ENCODE measurements around the gene CACNA1B. TPM values are rescaled to one million over a fixed set of nuclear protein-coding genes. Genes with fewer than 3 reads are reported as not detected.
"Not testable (repeated sequence)": the region's sequence is repeated elsewhere in the genome, so short reads cannot be mapped to it uniquely, and the experiment has no call there.

The CACNA1B gene
- total RNA-seq, 1 experiment from 2014 or later: not detected

- no TSS peak for BruUV-seq (replicated peaks)
- H3K27me3 Mint-ChIP-seq (ENCODE audit: unreplicated experiment): peaks cover 43% of the 10 kb centered on the region
- H3K9me3 Mint-ChIP-seq (ENCODE audit: low read depth, unreplicated experiment): peaks cover 3% of the 10 kb centered on the region
- DNase-seq: no peak
- H3K27ac Mint-ChIP-seq (ENCODE audit: unreplicated experiment): no peak overlapping the region
- intact Hi-C loops (cut with micrococcal nuclease; ENCODE audit: unreplicated experiment): no loop called here
- H3K4me1 Mint-ChIP-seq (ENCODE audit: low read depth, unreplicated experiment): no peaks in the 10 kb centered on the region
- CTCF ChIA-PET: interaction anchor here (0.6 kb wide), 1 partner anchor 245 kb away, joined by 4 read pairs; no protein-coding TSS in a partner anchor
- H3K4me3 Mint-ChIP-seq (ENCODE audit: low read depth, unreplicated experiment): no peak overlapping the region
- TF ChIP-seq CTCF (IDR thresholded peaks at IDR 0.05; ENCODE audit: unreplicated experiment): no peak
- no peaks in the 10 kb centered on the region for H3K36me3 Mint-ChIP-seq (ENCODE audit: insufficient read depth, unreplicated experiment)
Observed at GRCh38 chr9:138103849-138104206, 226.2 kb downstream of the CACNA1B start.

DNA sequence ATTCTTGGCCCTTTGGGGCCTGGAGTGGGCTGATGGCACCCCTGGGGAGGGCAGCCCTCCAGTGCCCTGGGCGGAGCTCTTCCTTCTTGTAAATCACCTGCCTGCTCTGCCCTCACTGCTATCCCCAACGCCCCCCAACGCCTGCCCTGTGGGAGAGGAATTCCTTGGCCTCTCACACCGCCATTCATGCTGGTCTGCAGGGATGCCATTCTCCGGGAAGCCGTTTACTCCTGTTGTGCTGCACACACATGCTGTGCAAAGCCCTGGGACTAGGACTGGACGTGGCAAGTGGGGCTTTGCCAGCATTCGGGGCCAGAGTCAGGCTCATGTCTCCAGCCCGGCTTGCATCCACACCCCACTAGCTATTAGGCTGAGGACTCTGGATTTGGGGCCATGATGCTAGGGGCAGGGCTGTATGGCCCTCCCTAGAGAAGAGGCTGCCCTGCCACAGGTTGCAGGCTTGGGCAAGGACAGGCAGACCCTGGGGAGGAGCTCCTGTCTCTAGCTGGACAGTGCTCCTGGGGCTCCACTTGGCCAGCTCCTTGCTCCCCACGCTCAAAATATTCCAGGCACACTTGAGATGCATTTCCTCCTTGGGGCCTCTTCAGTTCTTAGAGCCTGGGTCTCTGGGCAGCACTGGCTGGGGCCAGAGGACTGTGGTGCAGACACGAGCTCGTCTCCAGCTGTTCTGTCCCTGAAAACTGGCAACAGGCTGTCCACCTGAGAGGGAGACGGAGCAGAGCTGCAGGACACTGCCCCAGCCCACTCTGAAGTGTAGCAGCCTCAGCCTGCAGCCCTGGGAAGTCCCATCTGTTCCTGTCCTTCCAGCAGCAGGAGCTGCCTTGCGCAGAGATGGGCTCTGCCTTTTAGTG is 226.9 kb downstream of the CACNA1B start:
- BruUV-seq (replicated peaks): no TSS peak
- no peak for TF ChIP-seq CTCF (IDR thresholded peaks at IDR 0.05; ENCODE audit: unreplicated experiment)
- intact Hi-C loops (cut with micrococcal nuclease; ENCODE audit: unreplicated experiment): no loop called here
- no peaks in the 10 kb centered on the region for H3K36me3 Mint-ChIP-seq (ENCODE audit: insufficient read depth, unreplicated experiment)
- no peak for DNase-seq
- H3K27ac Mint-ChIP-seq (ENCODE audit: unreplicated experiment): no peak overlapping the region
- peaks cover 3% of the 10 kb centered on the region for H3K9me3 Mint-ChIP-seq (ENCODE audit: low read depth, unreplicated experiment)
- CTCF ChIA-PET: no interaction called here
- no peak overlapping the region for H3K4me3 Mint-ChIP-seq (ENCODE audit: low read depth, unreplicated experiment)
- H3K4me1 Mint-ChIP-seq (ENCODE audit: low read depth, unreplicated experiment): no peaks in the 10 kb centered on the region
- peaks cover 41% of the 10 kb centered on the region for H3K27me3 Mint-ChIP-seq (ENCODE audit: unreplicated experiment)

DNA sequence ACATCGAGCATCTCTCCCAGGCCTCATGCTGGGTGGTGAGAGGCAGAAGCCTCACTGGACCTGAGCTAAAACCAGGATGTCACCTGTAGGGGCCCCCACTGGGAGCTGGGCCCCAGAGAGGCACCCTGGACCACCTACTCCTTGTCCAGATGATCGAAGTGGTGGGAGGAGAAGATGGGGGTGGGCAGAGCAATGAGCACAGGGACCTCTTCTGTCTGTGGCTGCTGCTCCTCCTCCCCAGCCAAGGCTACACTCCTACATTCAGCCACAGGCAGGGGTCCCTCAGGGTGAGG is 227.5 kb downstream of the CACNA1B start:
- Mint-ChIP-seq H3K4me1 (ENCODE audit: low read depth, unreplicated experiment) (no peaks in the 10 kb centered on the region), H3K36me3 (ENCODE audit: insufficient read depth, unreplicated experiment) (no peaks in the 10 kb centered on the region), H3K9me3 (ENCODE audit: low read depth, unreplicated experiment) (peaks cover 3% of the 10 kb centered on the region), H3K4me3 (ENCODE audit: low read depth, unreplicated experiment) (no peak overlapping the region), H3K27ac (ENCODE audit: unreplicated experiment) (no peak overlapping the region), H3K27me3 (ENCODE audit: unreplicated experiment) (peaks cover 35% of the 10 kb centered on the region)
- CTCF ChIA-PET: no interaction called here
- no peak for TF ChIP-seq CTCF (IDR thresholded peaks at IDR 0.05; ENCODE audit: unreplicated experiment)
- no peak for DNase-seq
- no TSS peak for BruUV-seq (replicated peaks)
- intact Hi-C loops (cut with micrococcal nuclease; ENCODE audit: unreplicated experiment): no loop called here

DNA sequence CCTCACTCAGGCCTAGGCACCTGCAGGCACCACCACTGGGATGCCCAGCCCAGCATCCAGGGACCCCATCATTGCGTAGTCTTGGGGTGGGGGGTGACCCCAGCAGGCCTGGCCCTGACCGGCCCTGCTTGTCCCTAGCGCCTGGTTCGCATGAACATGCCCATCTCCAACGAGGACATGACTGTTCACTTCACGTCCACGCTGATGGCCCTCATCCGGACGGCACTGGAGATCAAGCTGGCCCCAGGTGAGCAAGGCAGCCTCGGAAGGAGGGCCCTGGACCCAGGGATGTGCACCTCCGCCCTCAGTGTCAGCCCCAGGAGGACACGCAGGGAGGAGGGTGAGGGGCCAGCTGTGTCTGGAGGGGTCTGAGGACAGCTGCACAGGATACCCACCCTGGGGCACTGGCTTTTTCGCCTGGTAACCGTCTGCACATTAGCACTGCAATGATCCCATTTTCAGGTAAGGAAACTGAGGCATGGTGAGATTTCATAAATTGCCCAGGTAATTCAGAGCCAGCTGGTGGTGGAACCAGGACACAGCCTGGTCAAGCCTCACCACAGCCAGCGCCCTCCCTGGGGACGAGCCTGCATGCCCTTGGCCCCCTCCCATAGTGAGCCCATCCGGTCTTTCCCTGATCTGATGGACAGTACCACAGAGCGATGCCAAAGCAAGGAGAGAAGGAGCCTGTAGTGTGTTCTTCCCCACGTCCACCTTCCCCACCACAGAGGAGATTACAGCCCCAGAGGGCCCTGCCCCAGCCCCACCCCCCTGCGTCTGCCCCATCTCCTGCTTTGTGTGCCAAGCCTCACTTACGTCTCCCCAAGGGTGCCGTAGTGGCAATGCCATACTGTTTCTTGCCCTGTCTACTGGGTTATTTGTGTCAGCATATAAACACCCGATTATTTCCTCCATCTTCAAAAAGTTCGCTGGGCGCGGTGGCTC is 228.3 kb downstream of the CACNA1B start:
- CTCF ChIA-PET: no interaction called here
- no peak for DNase-seq

DNA sequence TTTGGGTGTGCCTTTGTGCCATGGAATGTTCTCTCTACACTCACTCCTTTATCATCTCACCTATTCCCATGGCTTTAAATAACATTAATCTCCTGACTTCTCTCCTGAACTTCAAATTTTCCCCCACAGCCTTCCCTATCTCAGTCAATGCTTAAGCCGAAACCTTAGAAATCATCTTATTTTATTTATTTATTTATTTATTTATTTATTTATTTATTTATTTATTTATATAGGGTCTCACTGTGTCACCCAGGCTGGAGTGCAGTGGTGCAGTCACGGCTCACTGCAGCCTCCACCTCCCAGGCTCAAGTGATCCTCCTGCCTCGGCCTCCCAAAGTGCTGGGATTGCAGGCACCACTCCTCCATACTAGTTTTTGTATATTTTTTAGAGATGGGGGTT is 229.5 kb downstream of the CACNA1B start:
- DNase-seq; H3K36me3 Mint-ChIP-seq (ENCODE audit: insufficient read depth, unreplicated experiment); H3K4me3 Mint-ChIP-seq (ENCODE audit: low read depth, unreplicated experiment); H3K4me1 Mint-ChIP-seq (ENCODE audit: low read depth, unreplicated experiment); BruUV-seq (replicated peaks); H3K9me3 Mint-ChIP-seq (ENCODE audit: low read depth, unreplicated experiment); CTCF ChIA-PET; H3K27ac Mint-ChIP-seq (ENCODE audit: unreplicated experiment); intact Hi-C loops (cut with micrococcal nuclease; ENCODE audit: unreplicated experiment): not testable (repeated sequence)
- peaks cover 41% of the 10 kb centered on the region for H3K27me3 Mint-ChIP-seq (ENCODE audit: unreplicated experiment)

More for the DNA sequence above, 228.3 kb downstream of the CACNA1B start:
- intact Hi-C loops (cut with micrococcal nuclease; ENCODE audit: unreplicated experiment): no loop called here
- Mint-ChIP-seq H3K4me1 (ENCODE audit: low read depth, unreplicated experiment) (no peaks in the 10 kb centered on the region), H3K36me3 (ENCODE audit: insufficient read depth, unreplicated experiment) (no peaks in the 10 kb centered on the region), H3K27me3 (ENCODE audit: unreplicated experiment) (peaks cover 35% of the 10 kb centered on the region), H3K9me3 (ENCODE audit: low read depth, unreplicated experiment) (peaks cover 3% of the 10 kb centered on the region), H3K4me3 (ENCODE audit: low read depth, unreplicated experiment) (no peak overlapping the region), H3K27ac (ENCODE audit: unreplicated experiment) (no peak overlapping the region)
- no peak for TF ChIP-seq CTCF (IDR thresholded peaks at IDR 0.05; ENCODE audit: unreplicated experiment)
- BruUV-seq (replicated peaks): no TSS peak
